B cell (primary cell): Measurements from ENCODE around the gene TP53. TPM values are rescaled to one million over a fixed set of nuclear protein-coding genes. Genes with fewer than 3 reads are reported as not detected.

Source experiments
- ATAC-seq: fragments of 200-7000 bp; cut with Tn5 transposase; one replicate; pipeline ENCODE4 v1.10.0; 2021; ENCODE audit warnings: low read depth, mild to moderate bottlenecking, moderate number of reproducible peaks, moderate library complexity
- CTCF ChIA-PET: fragments of 350-600 bp; sonication (Branson Sonifier 250); formaldehyde crosslinking; loops from one replicate; lab custom pipeline; 2021; ENCODE audit warnings: antibody characterized with exemption, inconsistent platforms; lab: Charles Lee
- POLR2A ChIA-PET: fragments of 350-600 bp; sonication (Branson Sonifier 250); formaldehyde crosslinking; loops from one replicate; lab custom pipeline; 2021; ENCODE audit warnings: antibody characterized with exemption; lab: Charles Lee
- DNase-seq: peaks from one replicate; pipeline ENCODE4 v3.0.0; 2013
- H2AFZ ChIP-seq: 2 replicates; pipeline ENCODE4 v1.6.1; 2012; ENCODE audit warnings: mild to moderate bottlenecking, low read depth, low read length; ENCODE audit not compliant: insufficient read depth, poor library complexity, severe bottlenecking
- H3K27ac ChIP-seq, 2 donors: 1 replicate in 1 of 2; 2 replicates in 1 of 2; pipeline ENCODE4 v1.5.1; 2012 to 2013; ENCODE audit warnings: low read length in 2 of 2, mild to moderate bottlenecking in 2 of 2, moderate library complexity in 1 of 2
- H3K27me3 ChIP-seq, 4 experiments: fragments of 200-600 bp in 1 of 4; sonication (generic) in 1 of 4; replicated peaks in 1 of 4; 1 replicate in 2 of 4; 2 replicates in 2 of 4; pipeline versions ENCODE4 v1.6.1 to v1.7.0; 2013 to 2016; ENCODE audit warnings: low read length in 3 of 4, mild to moderate bottlenecking in 2 of 4, mixed read lengths in 1 of 4, moderate library complexity in 1 of 4; ENCODE audit not compliant: insufficient read depth in 4 of 4, control insufficient read depth in 3 of 4; ENCODE audit errors: control extremely low read depth in 1 of 4
- H3K36me3 ChIP-seq, 2 experiments: replicated peaks in 1 of 2; 1 replicate in 1 of 2; 2 replicates in 1 of 2; pipeline versions ENCODE4 v1.6.1 to v1.7.1; 2013; ENCODE audit warnings: low read length in 1 of 2; ENCODE audit not compliant: insufficient read depth in 2 of 2, control insufficient read depth in 1 of 2; ENCODE audit errors: control extremely low read depth in 1 of 2, extremely low read depth in 1 of 2
- H3K4me1 ChIP-seq, 2 donors: fragments of 200-600 bp in 1 of 2; sonication (generic) in 1 of 2; 1 replicate in 1 of 2; 2 replicates in 1 of 2; pipeline versions ENCODE4 v1.5.1 to v1.6.1; 2013 to 2017; ENCODE audit warnings: low read length in 2 of 2; ENCODE audit not compliant: control insufficient read depth in 2 of 2, insufficient read depth in 2 of 2
- H3K4me2 ChIP-seq: replicated peaks from 2 replicates; pipeline ENCODE3; 2012; ENCODE audit warnings: mild to moderate bottlenecking, low read depth, low read length; ENCODE audit not compliant: poor library complexity, severe bottlenecking
- H3K4me3 ChIP-seq, 5 experiments: fragments of 200-600 bp in 1 of 5; sonication (generic) in 1 of 5; 1 replicate in 3 of 5; 2 replicates in 2 of 5; pipeline versions ENCODE4 v1.5.1 to v1.7.0; 2011 to 2016; ENCODE audit warnings: low read length in 4 of 5, mild to moderate bottlenecking in 4 of 5, low read depth in 2 of 5, control low read depth in 1 of 5, moderate library complexity in 1 of 5; ENCODE audit not compliant: insufficient read depth in 1 of 5; ENCODE audit errors: control extremely low read depth in 1 of 5, extremely low read depth in 1 of 5
- H3K79me2 ChIP-seq: fragments of 200-600 bp; sonication (generic); one replicate; pipeline ENCODE4 v1.6.0; 2016; ENCODE audit warnings: low read length; ENCODE audit not compliant: control insufficient read depth, insufficient read depth
- H3K9ac ChIP-seq: fragments of 200-600 bp; sonication (generic); 2 replicates; pipeline ENCODE4 v1.6.1; 2017; ENCODE audit warnings: mild to moderate bottlenecking, low read length, moderate library complexity
- H3K9me3 ChIP-seq, 3 donors: one replicate each; pipeline versions ENCODE4 v1.6.1 to v1.7.1; 2013; ENCODE audit warnings: low read length in 2 of 3; ENCODE audit not compliant: control insufficient read depth in 2 of 3, insufficient read depth in 1 of 3; ENCODE audit errors: control extremely low read depth in 1 of 3
- H4K20me1 ChIP-seq: 2 replicates; pipeline ENCODE4 v1.6.0; 2012; ENCODE audit warnings: mild to moderate bottlenecking, low read length; ENCODE audit not compliant: insufficient read depth, control insufficient read depth, poor library complexity, severe bottlenecking
- H3K27ac Mint-ChIP-seq: one replicate; pipeline ENCODE4 v1.8.0; 2021; ENCODE audit warnings: mixed read lengths
- H3K27me3 Mint-ChIP-seq: one replicate; pipeline ENCODE4 v1.8.0; 2021; ENCODE audit warnings: mixed read lengths
- H3K4me1 Mint-ChIP-seq: one replicate; pipeline ENCODE4 v1.8.0; 2021; ENCODE audit warnings: mixed read lengths
- H3K4me3 Mint-ChIP-seq: one replicate; pipeline ENCODE4 v1.8.0; 2021; ENCODE audit warnings: mixed read lengths
- H3K9me3 Mint-ChIP-seq: one replicate; pipeline ENCODE4 v1.8.0; 2022; ENCODE audit warnings: mixed read lengths; ENCODE audit not compliant: insufficient read depth
- EZH2 ChIP-seq: IDR thresholded peaks from 2 replicates; pipeline ENCODE4 v1.6.1; 2012; ENCODE audit warnings: borderline replicate concordance, low read depth, mild to moderate bottlenecking, moderate library complexity, low read length; ENCODE audit not compliant: insufficient read depth, poor library complexity, severe bottlenecking
- WGBS: methylation state at CpG from one replicate; pipeline ENCODE4 v1.1.5; 2013; ENCODE audit warnings: missing lambda C conversion rate; ENCODE audit not compliant: insufficient coverage; 5-methylcytosine and 5-hydroxymethylcytosine counted together
- intact Hi-C: fragments of 100-400 bp; cut with micrococcal nuclease; formaldehyde crosslinking; loops from one replicate; pipeline ENCODE4 v1.10.0; 2022
- polyA plus RNA-seq: library from polyadenylated mRNA; depleted of rRNA; stranded (reverse); fragments of >200 nt; gene quantifications from 2 replicates; pipeline ENCODE4 v1.2.3, GENCODE V29; 2012
- total RNA-seq, 2 donors: library from RNA; stranded (reverse); fragments of 120-200 nt in 1 of 2; gene quantifications; 1 replicate in 1 of 2; 2 replicates in 1 of 2; pipeline versions ENCODE4 v1.2.3 to v1.2.4, GENCODE V29; 2013 to 2022
- TF ChIP-seq, protein P1 (sequence below): fragments of 200-600 bp; IDR thresholded peaks from one replicate; pipeline ENCODE4 v1.8.0; 2022; ENCODE audit warnings: antibody characterized with exemption, mild to moderate bottlenecking

Gene TP53
- total and polyA plus RNA-seq, 2 donors (not counting 1 experiment from before 2014, with no cell fraction given) = 76.1 to 89.9 TPM

DNA sequence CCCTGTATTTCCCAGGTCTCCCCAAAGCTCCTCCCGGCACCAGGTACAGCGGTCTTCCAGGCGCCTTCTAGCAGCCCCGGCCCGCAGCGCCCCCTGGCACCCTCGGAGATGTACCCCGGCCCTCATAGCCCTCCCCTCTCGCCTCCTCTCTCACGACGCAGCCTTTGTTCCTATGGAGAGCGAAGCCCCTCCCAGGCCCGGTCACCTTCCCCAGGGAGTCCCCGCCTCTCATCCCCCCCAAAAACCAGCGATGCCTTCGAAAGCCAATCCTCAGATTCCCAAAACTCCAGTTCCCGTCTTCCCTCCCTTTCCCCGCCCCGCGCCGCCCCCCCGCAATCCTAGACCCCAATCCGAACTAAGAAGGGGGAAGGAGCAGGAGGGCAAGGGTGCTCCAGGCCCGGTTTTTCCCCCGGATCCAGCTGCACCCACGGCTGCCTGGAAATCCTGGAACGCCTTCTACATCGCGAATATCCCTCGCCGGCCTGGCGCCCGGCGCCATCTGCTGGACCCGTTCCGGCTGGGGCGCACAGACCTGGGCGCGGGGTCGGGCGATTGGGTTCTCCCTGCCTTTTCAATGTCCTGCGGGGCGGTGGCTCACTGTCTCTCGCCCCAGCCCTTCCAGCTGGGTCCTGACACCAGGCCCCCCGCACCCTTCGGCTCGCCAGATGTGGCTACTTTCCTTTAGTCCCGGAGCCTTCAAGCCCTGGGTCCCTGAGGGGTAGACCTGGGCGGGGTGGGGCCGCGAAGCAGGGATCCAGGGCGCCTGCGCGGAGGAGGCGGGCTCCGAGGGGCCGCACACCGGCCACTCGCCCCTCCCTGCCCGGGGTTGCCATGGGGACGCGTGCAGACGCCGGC lies 29.8 kb upstream of the TP53 start, which contains the start of gene DNAH2:
Gene DNAH2, plus strand, starts transcription at position 844 of the 855 bp plus-strand sequence. CDS start 1,991 bp downstream, outside the sequence.
- Histone ChIP-seq H2AFZ (peak within 1 kb of the TSS; percentile 79), H3K4me3 (peak within 1 kb of the TSS in 4 of 5 experiments; percentile 28 to 63 (median 43)), H3K4me2 (peak within 1 kb of the TSS; percentile 92), H3K9ac (peak within 1 kb of the TSS; percentile 61), H3K36me3 (no peaks in the 10 kb centered on the region), H4K20me1 (no peaks in the 10 kb centered on the region), H3K9me3 (peaks cover 0 to 3% (median 0%) of the 10 kb centered on the region in 3 donors), H3K79me2 (no peaks in the 10 kb centered on the region), H3K27me3 (peaks cover 0 to 80% (median 42%) of the 10 kb centered on the region in 4 experiments), H3K27ac (no peak within 1 kb of the TSS), H3K4me1 (peaks cover 20 to 26% of the 10 kb centered on the region in 2 donors)
- ATAC-seq (peak; percentile 80), DNase-seq (peak; percentile 57)
- Mint-ChIP-seq H3K9me3 (no peaks in the 10 kb centered on the region), H3K27me3 (peaks cover 70% of the 10 kb centered on the region), H3K27ac (no peak within 1 kb of the TSS), H3K4me1 (peaks cover 24% of the 10 kb centered on the region), H3K4me3 (peak within 1 kb of the TSS; percentile 83)
- WGBS = under 1% methylated on average over 64 of the region's 64 CpGs
- intact Hi-C loops = no loop called here
- CTCF ChIA-PET = interaction anchor here (1.2 kb wide), 1 partner anchor 11 kb away, joined by 3 read pairs; no protein-coding TSS in a partner anchor
- POLR2A ChIA-PET = interaction anchor here (0.7 kb wide), 1 partner anchor 12 kb away, joined by 6 read pairs; the partner anchor contains the start of gene EFNB3
- no peak for TF ChIP-seq EZH2
- TF ChIP-seq, protein P1, sequence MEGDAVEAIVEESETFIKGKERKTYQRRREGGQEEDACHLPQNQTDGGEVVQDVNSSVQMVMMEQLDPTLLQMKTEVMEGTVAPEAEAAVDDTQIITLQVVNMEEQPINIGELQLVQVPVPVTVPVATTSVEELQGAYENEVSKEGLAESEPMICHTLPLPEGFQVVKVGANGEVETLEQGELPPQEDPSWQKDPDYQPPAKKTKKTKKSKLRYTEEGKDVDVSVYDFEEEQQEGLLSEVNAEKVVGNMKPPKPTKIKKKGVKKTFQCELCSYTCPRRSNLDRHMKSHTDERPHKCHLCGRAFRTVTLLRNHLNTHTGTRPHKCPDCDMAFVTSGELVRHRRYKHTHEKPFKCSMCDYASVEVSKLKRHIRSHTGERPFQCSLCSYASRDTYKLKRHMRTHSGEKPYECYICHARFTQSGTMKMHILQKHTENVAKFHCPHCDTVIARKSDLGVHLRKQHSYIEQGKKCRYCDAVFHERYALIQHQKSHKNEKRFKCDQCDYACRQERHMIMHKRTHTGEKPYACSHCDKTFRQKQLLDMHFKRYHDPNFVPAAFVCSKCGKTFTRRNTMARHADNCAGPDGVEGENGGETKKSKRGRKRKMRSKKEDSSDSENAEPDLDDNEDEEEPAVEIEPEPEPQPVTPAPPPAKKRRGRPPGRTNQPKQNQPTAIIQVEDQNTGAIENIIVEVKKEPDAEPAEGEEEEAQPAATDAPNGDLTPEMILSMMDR = no peak
